Brain microvascular endothelial cell (primary cell): Measurements from ENCODE around the gene REEP3.
"Not testable (repeated sequence)": the region's sequence is repeated elsewhere in the genome, so short reads cannot be mapped to it uniquely, and the experiment has no call there.

Source experiments
- DNase-seq: peaks from one replicate; pipeline ENCODE4 v3.0.0-alpha.2; 2020
- H3K27ac ChIP-seq: fragments of 250-450 bp; sonication (Bioruptor Pico); 2 replicates; pipeline ENCODE4 v1.5.1; 2020; ENCODE audit warnings: mild to moderate bottlenecking, moderate library complexity
- H3K27me3 ChIP-seq: fragments of 250-450 bp; sonication (Bioruptor Pico); replicated peaks from 2 replicates; pipeline ENCODE4 v1.5.1; 2020; ENCODE audit warnings: mild to moderate bottlenecking
- H3K36me3 ChIP-seq: fragments of 250-450 bp; sonication (Bioruptor Pico); replicated peaks from 2 replicates; pipeline ENCODE4 v1.5.1; 2020; ENCODE audit warnings: mild to moderate bottlenecking
- H3K4me3 ChIP-seq: 2 replicates; pipeline ENCODE4 v1.5.1; 2011; ENCODE audit warnings: low read depth, mild to moderate bottlenecking, control low read depth, low read length, moderate library complexity
- CTCF ChIP-seq: IDR thresholded peaks from 2 replicates; pipeline ENCODE4 v1.5.1; 2011; ENCODE audit warnings: low read depth, mild to moderate bottlenecking, moderate library complexity, low read length, control low read depth, inconsistent platforms; ENCODE audit errors: missing control alignments
- in situ Hi-C: cut with HindIII; loops from 2 replicates; pipeline ENCODE4 v1.10.0; 2017; ENCODE audit warnings: low sequenced_read_pairs, low pct_ligation_motif_present

Gene REEP3

GRCh38 chr10:63493004-63493403 lies 28.2 kb upstream of the REEP3 start:
- Histone ChIP-seq H3K27ac (peak overlapping the region; percentile 75), H3K27me3 (no peaks in the 10 kb centered on the region), H3K4me3 (no peak overlapping the region), H3K36me3 (no peaks in the 10 kb centered on the region)
- no peak for DNase-seq
- TF ChIP-seq CTCF, result no peak
- in situ Hi-C loops, result no loop called here

- Histone ChIP-seq H3K4me3 (no peak overlapping the region), H3K36me3 (no peaks in the 10 kb centered on the region), H3K27me3 (no peaks in the 10 kb centered on the region), H3K27ac (no peak overlapping the region)
- TF ChIP-seq CTCF, result no peak
- DNase-seq, result no peak
- in situ Hi-C loops, result no loop called here
Measured at GRCh38 chr10:63494951-63495350, 26.2 kb upstream of the REEP3 start.

- H3K27ac ChIP-seq, result no peak overlapping the region
- no peak overlapping the region for H3K4me3 ChIP-seq
- in situ Hi-C loops, result no loop called here
- no peaks in the 10 kb centered on the region for H3K36me3 ChIP-seq
- no peaks in the 10 kb centered on the region for H3K27me3 ChIP-seq
- no peak for DNase-seq
- TF ChIP-seq CTCF, result no peak
Measured at GRCh38 chr10:63496561-63496960, 24.6 kb upstream of the REEP3 start.

- in situ Hi-C loops, result no loop called here
- Histone ChIP-seq H3K4me3 (no peak overlapping the region), H3K27me3 (no peaks in the 10 kb centered on the region), H3K27ac (no peak overlapping the region), H3K36me3 (no peaks in the 10 kb centered on the region)
- DNase-seq, result no peak
- no peak for TF ChIP-seq CTCF
Measured at GRCh38 chr10:63497321-63497720, 23.9 kb upstream of the REEP3 start.

GRCh38 chr10:63498665-63499064 lies 22.5 kb upstream of the REEP3 start:
- in situ Hi-C loops, result no loop called here
- Histone ChIP-seq H3K27me3 (no peaks in the 10 kb centered on the region), H3K27ac (no peak overlapping the region), H3K4me3 (no peak overlapping the region), H3K36me3 (no peaks in the 10 kb centered on the region)
- no peak for DNase-seq
- no peak for TF ChIP-seq CTCF

GRCh38 chr10:63500551-63500950 lies 20.6 kb upstream of the REEP3 start:
- DNase-seq, in situ Hi-C loops, H3K4me3 ChIP-seq: not testable (repeated sequence)

More at GRCh38 chr10:63500551-63500950, 20.6 kb upstream of the REEP3 start:
- H3K27ac ChIP-seq, H3K27me3 ChIP-seq, H3K36me3 ChIP-seq: not testable (repeated sequence)
